MCF 10A (cell line): ENCODE data around the gene LAMTOR5. TPM values are rescaled to one million over a fixed set of nuclear protein-coding genes. Genes with fewer than 3 reads are reported as not detected.
"Not testable (repeated sequence)": the region's sequence is repeated elsewhere in the genome, so short reads cannot be mapped to it uniquely, and the experiment has no call there.

Source experiments
- BruUV-seq: library from RNA; stranded (reverse); fragments of 400-500 nt; replicated peaks from 2 replicates; lab custom pipeline; 2021; lab: Mats Ljungman, UMichigan
- CTCF ChIA-PET: fragments of 300-600 bp; sonication (Branson Sonifier 250); formaldehyde crosslinking; extraction: SDS; loops from one replicate; lab custom pipeline; 2021; ENCODE audit warnings: antibody characterized with exemption, inconsistent platforms; lab: Yijun Ruan, JAX
- POLR2A ChIA-PET: fragments of 300-600, 350-650 bp; sonication (Branson Sonifier 250); formaldehyde crosslinking; extraction: SDS; loops from one replicate; lab custom pipeline; 2020; ENCODE audit warnings: antibody characterized with exemption, inconsistent platforms; lab: Yijun Ruan, JAX
- DNase-seq: peaks from one replicate; pipeline ENCODE4 v3.0.0-alpha.2; 2018; ENCODE audit not compliant: unreplicated experiment
- H3K27ac Mint-ChIP-seq: one replicate; pipeline ENCODE4 v1.8.0; 2022; ENCODE audit warnings: mild to moderate bottlenecking, low read depth, mixed read lengths; ENCODE audit not compliant: unreplicated experiment
- H3K27me3 Mint-ChIP-seq: one replicate; pipeline ENCODE4 v1.8.0; 2022; ENCODE audit warnings: mixed read lengths; ENCODE audit not compliant: insufficient read depth, unreplicated experiment
- H3K36me3 Mint-ChIP-seq: one replicate; pipeline ENCODE4 v1.8.0; 2022; ENCODE audit warnings: mild to moderate bottlenecking, moderate library complexity, mixed read lengths; ENCODE audit not compliant: insufficient read depth, unreplicated experiment
- H3K4me1 Mint-ChIP-seq: one replicate; pipeline ENCODE4 v1.8.0; 2022; ENCODE audit warnings: mixed read lengths; ENCODE audit not compliant: insufficient read depth, unreplicated experiment
- H3K4me3 Mint-ChIP-seq: one replicate; pipeline ENCODE4 v1.8.0; 2022; ENCODE audit warnings: mild to moderate bottlenecking, moderate library complexity, mixed read lengths; ENCODE audit not compliant: unreplicated experiment
- H3K9me3 Mint-ChIP-seq: one replicate; pipeline ENCODE4 v1.8.0; 2022; ENCODE audit warnings: mixed read lengths; ENCODE audit not compliant: unreplicated experiment
- CTCF ChIP-seq: fragments of 200-600 bp; IDR thresholded peaks from one replicate; pipeline ENCODE4 v1.8.0; 2022; ENCODE audit warnings: antibody characterized with exemption, mild to moderate bottlenecking; ENCODE audit not compliant: unreplicated experiment
- intact Hi-C: fragments of 100-400 bp; cut with micrococcal nuclease; formaldehyde crosslinking; loops from 2 replicates; pipeline ENCODE4 v1.14.1; 2022
- total RNA-seq: library from RNA; stranded (reverse); gene quantifications from 2 replicates; pipeline ENCODE4 v1.2.3, GENCODE V29; 2022

The LAMTOR5 gene
- total RNA-seq, 1 experiment from 2014 or later, result 111 TPM

- H3K4me3 Mint-ChIP-seq, result no peak overlapping the region
- H3K9me3 Mint-ChIP-seq, result no peaks in the 10 kb centered on the region
Observed at GRCh38 chr1:110418729-110419128, 11.2 kb upstream of the LAMTOR5 start.

GRCh38 chr1:110413045-110413444, 5.6 kb upstream of the LAMTOR5 start:
- CTCF ChIA-PET, result interaction anchor here (0.5 to 16.5 kb wide), 29 partner anchors 10 to 796 kb away, joined by 3 to 808 read pairs (median 5); partner anchors contain the start of gene PROK1
- DNase-seq, H3K27me3 Mint-ChIP-seq, H3K36me3 Mint-ChIP-seq, H3K9me3 Mint-ChIP-seq, H3K4me3 Mint-ChIP-seq, BruUV-seq, H3K4me1 Mint-ChIP-seq, intact Hi-C loops: not testable (repeated sequence)
- POLR2A ChIA-PET, result interaction anchor here (0.7 to 6.0 kb wide), 9 partner anchors 10 to 83 kb away, joined by 3 to 40 read pairs (median 9); partner anchors contain the start of gene RBM15
- H3K27ac Mint-ChIP-seq, result peak overlapping the region; percentile 17

More at GRCh38 chr1:110418729-110419128, 11.2 kb upstream of the LAMTOR5 start:
- intact Hi-C loops, result no loop called here
- peaks cover 2% of the 10 kb centered on the region for H3K36me3 Mint-ChIP-seq
- peaks cover 9% of the 10 kb centered on the region for H3K4me1 Mint-ChIP-seq
- no peaks in the 10 kb centered on the region for H3K27me3 Mint-ChIP-seq
- CTCF ChIA-PET, result interaction anchor here (5.2 to 16.5 kb wide), 2 partner anchors 16 to 41 kb away, joined by 32 to 808 read pairs; partner anchors contain the start of gene PROK1
- no peak for TF ChIP-seq CTCF
- H3K27ac Mint-ChIP-seq, result no peak overlapping the region
- no peak for DNase-seq
- no TSS peak for BruUV-seq
- POLR2A ChIA-PET, result no interaction called here

GRCh38 chr1:110412576-110412975, 5.1 kb upstream of the LAMTOR5 start:
- ChIA-PET POLR2A (interaction anchor here (0.6 to 6.0 kb wide), 10 partner anchors 10 to 84 kb away, joined by 3 to 40 read pairs (median 8); partner anchors contain the start of gene RBM15), CTCF (interaction anchor here (0.5 to 16.5 kb wide), 54 partner anchors 9 to 1798 kb away, joined by 3 to 808 read pairs (median 4); partner anchors contain the start of genes KCNA2 and PROK1)
- no peaks in the 10 kb centered on the region for H3K36me3 Mint-ChIP-seq
- TF ChIP-seq CTCF, result peak; percentile 87
- no peak overlapping the region for H3K4me3 Mint-ChIP-seq
- H3K27ac Mint-ChIP-seq, result peak overlapping the region; percentile 17
- intact Hi-C loops, result loop anchor here (1.0 kb wide), 4 partner anchors 21 to 209 kb away; no protein-coding TSS in a partner anchor
- H3K9me3 Mint-ChIP-seq, result no peaks in the 10 kb centered on the region
- H3K4me1 Mint-ChIP-seq, result peaks cover 12% of the 10 kb centered on the region
- no TSS peak for BruUV-seq
- peak; percentile 84 for DNase-seq
- no peaks in the 10 kb centered on the region for H3K27me3 Mint-ChIP-seq

- Mint-ChIP-seq H3K9me3 (no peaks in the 10 kb centered on the region), H3K36me3 (peaks cover 3% of the 10 kb centered on the region), H3K4me1 (peaks cover 12% of the 10 kb centered on the region), H3K27ac (no peak overlapping the region), H3K4me3 (no peak overlapping the region), H3K27me3 (no peaks in the 10 kb centered on the region)
- no TSS peak for BruUV-seq
- DNase-seq, result no peak
- ChIA-PET POLR2A (interaction anchor here (0.7 to 6.0 kb wide), 10 partner anchors 14 to 85 kb away, joined by 3 to 40 read pairs (median 6); partner anchors contain the start of gene RBM15), CTCF (interaction anchor here (0.6 to 16.5 kb wide), 26 partner anchors 7 to 695 kb away, joined by 3 to 808 read pairs (median 5); partner anchors contain the start of genes KCNA2 and PROK1)
- TF ChIP-seq CTCF, result no peak
- intact Hi-C loops, result no loop called here
Observed at GRCh38 chr1:110411173-110411735, 3.8 kb upstream of the LAMTOR5 start.
